ENCODE data around the gene GLRB. TPM values are rescaled to one million over a fixed set of nuclear protein-coding genes. Genes with fewer than 3 reads are reported as not detected.

Gene GLRB
- total RNA-seq, 4 donors from 2014 or later: 2.3 to 7.7 (median 5.9) TPM

GRCh38 chr4:157127571-157127970 is 51.6 kb downstream of the GLRB start:
- no peak for TF ChIP-seq CTCF (IDR thresholded peaks at IDR 0.05; ENCODE audit: low read depth)

GRCh38 chr4:157128395-157128794 is 52.4 kb downstream of the GLRB start:
- no peak for TF ChIP-seq CTCF (IDR thresholded peaks at IDR 0.05; ENCODE audit: low read depth)

- TF ChIP-seq CTCF (IDR thresholded peaks at IDR 0.05; ENCODE audit: low read depth): no peak
Observed at GRCh38 chr4:157141976-157142375, 66.0 kb downstream of the GLRB start.

GRCh38 chr4:157143369-157143768 is 67.4 kb downstream of the GLRB start:
- no peak for TF ChIP-seq CTCF (IDR thresholded peaks at IDR 0.05; ENCODE audit: low read depth)

- no peak for TF ChIP-seq CTCF (IDR thresholded peaks at IDR 0.05; ENCODE audit: low read depth)
Observed at GRCh38 chr4:157151711-157152110, 75.8 kb downstream of the GLRB start.

- no peak for TF ChIP-seq CTCF (IDR thresholded peaks at IDR 0.05; ENCODE audit: low read depth)
Observed at GRCh38 chr4:157165935-157166610, 90.1 kb downstream of the GLRB start.

GRCh38 chr4:157170321-157170720 is 94.4 kb downstream of the GLRB start:
- no peak for TF ChIP-seq CTCF (IDR thresholded peaks at IDR 0.05; ENCODE audit: low read depth)
